ENCODE data around the gene UBN2. TPM values are rescaled to one million over a fixed set of nuclear protein-coding genes. Genes with fewer than 3 reads are reported as not detected.
"Not testable (repeated sequence)": the region's sequence is repeated elsewhere in the genome, so short reads cannot be mapped to it uniquely, and the experiment has no call there.

UBN2 gene
- total RNA-seq, 4 donors from 2014 or later = 3.6 to 40.5 (median 17.5) TPM

DNA sequence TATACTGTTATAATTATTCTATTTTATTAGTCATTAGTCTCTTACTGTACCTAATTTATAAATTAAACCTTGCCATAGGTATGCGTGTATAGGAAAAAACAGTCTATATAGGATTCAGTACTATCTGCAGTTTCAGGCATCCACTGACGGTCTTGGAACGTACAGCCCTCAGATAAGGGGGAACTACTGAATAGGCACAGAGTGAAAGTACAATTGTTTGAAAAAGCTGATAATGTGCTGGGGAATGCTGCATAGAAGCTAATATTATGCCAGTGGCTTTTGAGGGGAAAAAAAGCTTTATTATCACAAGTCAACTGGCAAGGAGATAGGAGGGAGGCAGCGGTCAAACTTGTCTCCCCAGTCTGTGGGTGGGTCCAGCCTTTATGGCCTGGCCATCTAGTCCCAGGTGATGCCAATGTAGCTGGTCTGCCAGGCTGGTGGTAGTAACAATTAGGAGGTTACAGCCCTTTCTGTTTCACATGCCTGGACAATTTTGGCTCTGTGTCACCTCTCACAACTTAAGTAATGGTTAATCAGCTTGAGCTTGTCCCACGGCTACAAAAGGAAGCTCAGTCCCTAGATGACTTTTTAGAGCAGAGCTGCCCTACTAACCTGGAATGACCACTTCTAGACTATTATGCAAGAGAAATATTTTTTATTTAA lies 101.8 kb downstream of the UBN2 start:
- H3K9me3 ChIP-seq = no peaks in the 10 kb centered on the region
- DNase-seq = no peak
- no peaks in the 10 kb centered on the region for H3K4me1 ChIP-seq
- no peaks in the 10 kb centered on the region for H3K36me3 ChIP-seq
- H3K27ac ChIP-seq = no peak overlapping the region
- TF ChIP-seq POLR2A (IDR thresholded peaks at IDR 0.05) = no peak
- TF ChIP-seq, protein P1, sequence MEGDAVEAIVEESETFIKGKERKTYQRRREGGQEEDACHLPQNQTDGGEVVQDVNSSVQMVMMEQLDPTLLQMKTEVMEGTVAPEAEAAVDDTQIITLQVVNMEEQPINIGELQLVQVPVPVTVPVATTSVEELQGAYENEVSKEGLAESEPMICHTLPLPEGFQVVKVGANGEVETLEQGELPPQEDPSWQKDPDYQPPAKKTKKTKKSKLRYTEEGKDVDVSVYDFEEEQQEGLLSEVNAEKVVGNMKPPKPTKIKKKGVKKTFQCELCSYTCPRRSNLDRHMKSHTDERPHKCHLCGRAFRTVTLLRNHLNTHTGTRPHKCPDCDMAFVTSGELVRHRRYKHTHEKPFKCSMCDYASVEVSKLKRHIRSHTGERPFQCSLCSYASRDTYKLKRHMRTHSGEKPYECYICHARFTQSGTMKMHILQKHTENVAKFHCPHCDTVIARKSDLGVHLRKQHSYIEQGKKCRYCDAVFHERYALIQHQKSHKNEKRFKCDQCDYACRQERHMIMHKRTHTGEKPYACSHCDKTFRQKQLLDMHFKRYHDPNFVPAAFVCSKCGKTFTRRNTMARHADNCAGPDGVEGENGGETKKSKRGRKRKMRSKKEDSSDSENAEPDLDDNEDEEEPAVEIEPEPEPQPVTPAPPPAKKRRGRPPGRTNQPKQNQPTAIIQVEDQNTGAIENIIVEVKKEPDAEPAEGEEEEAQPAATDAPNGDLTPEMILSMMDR (IDR thresholded peaks at IDR 0.05) = no peak
- H3K4me3 ChIP-seq = no peak overlapping the region
- intact Hi-C loops (cut with DNase I; ENCODE audit: low total_unique reads) = no loop called here
- H3K27me3 ChIP-seq = no peaks in the 10 kb centered on the region

GRCh38 chr7:139333443-139333842 lies 102.4 kb downstream of the UBN2 start:
- H3K4me3 ChIP-seq; H3K27me3 ChIP-seq; H3K4me1 ChIP-seq; intact Hi-C loops (cut with DNase I; ENCODE audit: low total_unique reads); H3K27ac ChIP-seq; H3K9me3 ChIP-seq; H3K36me3 ChIP-seq; DNase-seq: not testable (repeated sequence)

GRCh38 chr7:139334399-139335150 lies 103.5 kb downstream of the UBN2 start:
- H3K9me3 ChIP-seq = peaks cover 0 to under 1% of the 10 kb centered on the region in 2 donors
- intact Hi-C loops (cut with DNase I; ENCODE audit: low total_unique reads) = no loop called here
- no peak for DNase-seq
- H3K4me3 ChIP-seq = no peak overlapping the region
- no peaks in the 10 kb centered on the region for H3K4me1 ChIP-seq
- H3K27ac ChIP-seq = no peak overlapping the region
- TF ChIP-seq POLR2A (IDR thresholded peaks at IDR 0.05) = no peak
- TF ChIP-seq, protein P1 (IDR thresholded peaks at IDR 0.05) = no peak
- H3K27me3 ChIP-seq = no peaks in the 10 kb centered on the region
- H3K36me3 ChIP-seq = no peaks in the 10 kb centered on the region

DNA sequence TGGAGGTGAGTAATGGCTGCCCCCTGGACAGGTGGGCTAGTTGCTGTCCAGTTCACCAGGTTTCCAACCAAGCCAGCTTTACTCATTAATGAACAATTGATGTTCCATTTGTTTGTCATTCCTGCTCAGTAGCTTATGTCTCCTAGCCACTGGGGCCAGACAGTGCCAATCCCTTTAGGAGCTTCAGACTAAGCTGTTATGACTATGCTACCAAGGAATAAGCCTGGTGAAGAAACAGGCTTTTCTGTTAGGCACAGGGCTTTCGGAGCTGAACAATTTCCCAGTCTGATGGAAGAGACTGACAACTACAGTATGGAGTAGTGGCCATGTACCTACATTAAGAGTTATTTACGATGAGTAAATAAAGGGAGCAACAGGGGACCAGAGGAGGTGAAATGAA lies 108.0 kb downstream of the UBN2 start:
- no peak for DNase-seq
- intact Hi-C loops (cut with DNase I; ENCODE audit: low total_unique reads) = no loop called here
- TF ChIP-seq, protein P1 (IDR thresholded peaks at IDR 0.05) = no peak
- TF ChIP-seq POLR2A (IDR thresholded peaks at IDR 0.05) = no peak

DNA sequence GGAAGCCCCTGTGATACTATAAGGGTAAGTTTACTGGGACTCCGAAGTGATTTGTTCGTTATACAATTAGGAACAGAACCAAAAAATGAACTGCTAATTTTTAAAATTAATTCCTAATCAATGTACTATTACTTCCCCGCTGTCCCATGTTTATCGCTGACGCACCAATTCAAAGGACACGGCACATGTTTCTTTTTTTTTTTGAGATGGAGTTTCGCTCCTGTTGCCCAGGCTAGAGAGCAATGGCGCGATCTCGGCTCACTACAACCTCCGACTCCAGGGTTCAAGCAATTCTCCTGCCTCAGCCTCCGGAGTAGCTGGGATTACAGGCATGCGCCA lies 108.6 kb downstream of the UBN2 start:
- intact Hi-C loops (cut with DNase I; ENCODE audit: low total_unique reads) = no loop called here
- Histone ChIP-seq H3K27me3 (no peaks in the 10 kb centered on the region), H3K9me3 (peaks cover 0 to 5% of the 10 kb centered on the region in 2 donors), H3K4me3 (peak overlapping the region; percentile 81 to 96), H3K36me3 (no peaks in the 10 kb centered on the region), H3K27ac (peak overlapping the region; percentile 97 to 100), H3K4me1 (peaks cover 0 to 3% of the 10 kb centered on the region in 2 donors)
- TF ChIP-seq, protein P1 (IDR thresholded peaks at IDR 0.05) = no peak
- no peak for TF ChIP-seq POLR2A (IDR thresholded peaks at IDR 0.05)
- DNase-seq = no peak

More for the DNA sequence above, 108.0 kb downstream of the UBN2 start:
- Histone ChIP-seq H3K27me3 (no peaks in the 10 kb centered on the region), H3K27ac (no peak overlapping the region), H3K36me3 (no peaks in the 10 kb centered on the region), H3K4me3 (no peak overlapping the region), H3K4me1 (peaks cover 0 to 3% of the 10 kb centered on the region in 2 donors), H3K9me3 (peaks cover 0 to 5% of the 10 kb centered on the region in 2 donors)
